HG03066 (cell line): ENCODE results near the gene EYS.
"Not testable (repeated sequence)": the region's sequence is repeated elsewhere in the genome, so short reads cannot be mapped to it uniquely, and the experiment has no call there.

Source experiments
- ATAC-seq: cut with Tn5 transposase; IDR thresholded peaks from one replicate; pipeline ENCODE4 v1.9.1; 2021; ENCODE audit warnings: low read depth; ENCODE audit not compliant: unreplicated experiment

The EYS gene

GRCh38 chr6:63904650-63905248 lies 1802.3 kb downstream of the EYS start:
- no peak for ATAC-seq

- no peak for ATAC-seq
These were observed 1807.5 kb downstream of the EYS start for GRCh38 chr6:63899550-63899949.

- no peak for ATAC-seq
These were observed 1809.1 kb downstream of the EYS start for GRCh38 chr6:63897952-63898351.

- no peak for ATAC-seq
These were observed 1809.6 kb downstream of the EYS start for GRCh38 chr6:63897459-63897858.

- ATAC-seq, result no peak
These were observed 1818.6 kb downstream of the EYS start for GRCh38 chr6:63888416-63888815.

GRCh38 chr6:63887804-63888203 lies 1819.2 kb downstream of the EYS start:
- not testable (repeated sequence) for ATAC-seq

- ATAC-seq, result no peak
These were observed 1819.8 kb downstream of the EYS start for GRCh38 chr6:63887002-63887751.

GRCh38 chr6:63886341-63886740 lies 1820.7 kb downstream of the EYS start:
- ATAC-seq, result no peak

GRCh38 chr6:63883597-63883996 lies 1823.4 kb downstream of the EYS start:
- ATAC-seq, result no peak

- ATAC-seq, result no peak
These were observed 1824.8 kb downstream of the EYS start for GRCh38 chr6:63882208-63882607.

GRCh38 chr6:63881791-63882190 lies 1825.2 kb downstream of the EYS start:
- no peak for ATAC-seq

GRCh38 chr6:63872233-63872632 lies 1834.8 kb downstream of the EYS start:
- no peak for ATAC-seq

GRCh38 chr6:63868351-63868750 lies 1838.7 kb downstream of the EYS start:
- no peak for ATAC-seq

GRCh38 chr6:63864671-63865318 lies 1842.2 kb downstream of the EYS start:
- no peak for ATAC-seq

- no peak for ATAC-seq
These were observed 1843.0 kb downstream of the EYS start for GRCh38 chr6:63864061-63864460.

- ATAC-seq, result no peak
These were observed 1844.4 kb downstream of the EYS start for GRCh38 chr6:63862486-63863198.

- no peak for ATAC-seq
These were observed 1847.5 kb downstream of the EYS start for GRCh38 chr6:63859528-63859927.

GRCh38 chr6:63858691-63859090 lies 1848.3 kb downstream of the EYS start:
- ATAC-seq, result no peak

GRCh38 chr6:63856271-63856670 lies 1850.8 kb downstream of the EYS start:
- ATAC-seq, result no peak

GRCh38 chr6:63844287-63844686 lies 1862.7 kb downstream of the EYS start:
- ATAC-seq, result no peak

- ATAC-seq, result no peak
These were observed 1867.5 kb downstream of the EYS start for GRCh38 chr6:63839485-63839884.
